Measurements from ENCODE around the gene MUC5AC. TPM values are rescaled to one million over a fixed set of nuclear protein-coding genes. Genes with fewer than 3 reads are reported as not detected.

Gene MUC5AC
- polyA plus RNA-seq, 1 donor (not counting 4 experiments of a cell fraction or from before 2014, with no cell fraction given): not detected

GRCh38 chr11:1222491-1223345, 65.0 kb downstream of the MUC5AC start, which contains the start of gene MUC5B:
Gene MUC5B, plus strand, starts transcription at chr11:1223066. Its CDS starts 58 bp downstream, at chr11:1223124.
- Histone ChIP-seq H2AFZ (ENCODE audit: control insufficient read depth, low read length) (no peak within 1 kb of the TSS), H3K4me3 (ENCODE audit: control insufficient read depth in 2 of 3, extremely low read depth in 1 of 3, insufficient read depth in 2 of 3, low read depth in 1 of 3, low read length in 3 of 3) (no peak within 1 kb of the TSS), H3K27ac (ENCODE audit: control insufficient read depth, insufficient read depth, low read length) (no peak within 1 kb of the TSS), H3K36me3 (ENCODE audit: control insufficient read depth in 2 of 2, extremely low read depth in 1 of 2, insufficient read depth in 2 of 2, low read length in 2 of 2) (no peaks in the 10 kb centered on the region), H3K4me1 (ENCODE audit: control insufficient read depth, extremely low read depth, insufficient read depth, low read length) (no peaks in the 10 kb centered on the region), H3K9ac (ENCODE audit: control insufficient read depth, extremely low read depth, insufficient read depth, low read length) (no peak within 1 kb of the TSS), H3K79me2 (ENCODE audit: control insufficient read depth, insufficient read depth, low read length) (no peaks in the 10 kb centered on the region), H3K9me1 (ENCODE audit: control insufficient read depth, extremely low read depth, insufficient read depth, low read length) (no peaks in the 10 kb centered on the region), H4K20me1 (ENCODE audit: control insufficient read depth, extremely low read depth, insufficient read depth, low read length) (no peaks in the 10 kb centered on the region), H3K4me2 (ENCODE audit: control insufficient read depth, extremely low read depth, insufficient read depth, low read depth, low read length) (no peak within 1 kb of the TSS), H3K27me3 (ENCODE audit: control insufficient read depth, extremely low read depth, insufficient read depth, low read length) (no peaks in the 10 kb centered on the region), H3K9me3 (ENCODE audit: control insufficient read depth, low read depth, low read length) (no peaks in the 10 kb centered on the region)
- no peak for TF ChIP-seq EZH2 (IDR thresholded peaks at IDR 0.05; ENCODE audit: low read length)
- no peak for TF ChIP-seq CTCF (optimal IDR thresholded peaks at IDR 0.05 in 1 of 3, IDR thresholded peaks at IDR 0.05 in 1 of 3, conservative IDR thresholded peaks at IDR 0.05 in 1 of 3; ENCODE audit: extremely low read depth in 1 of 3, insufficient read depth in 2 of 3, low read length in 3 of 3)
- no peak for DNase-seq (ENCODE audit: low read depth, low spot score)
- no peak for FAIRE-seq
- dilution Hi-C loops (cut with MboI; ENCODE audit: extremely low pct_ligation_motif_present, low sequenced_read_pairs): no loop called here

- H3K27me3 ChIP-seq (ENCODE audit: control insufficient read depth, extremely low read depth, insufficient read depth, low read length): no peaks in the 10 kb centered on the region
- no peaks in the 10 kb centered on the region for H3K4me1 ChIP-seq (ENCODE audit: control insufficient read depth, extremely low read depth, insufficient read depth, low read length)
- no peaks in the 10 kb centered on the region for H3K79me2 ChIP-seq (ENCODE audit: control insufficient read depth, insufficient read depth, low read length)
- no peak overlapping the region for H3K9ac ChIP-seq (ENCODE audit: control insufficient read depth, extremely low read depth, insufficient read depth, low read length)
- H3K9me1 ChIP-seq (ENCODE audit: control insufficient read depth, extremely low read depth, insufficient read depth, low read length): no peaks in the 10 kb centered on the region
- no peaks in the 10 kb centered on the region for H3K9me3 ChIP-seq (ENCODE audit: control insufficient read depth, low read depth, low read length)
- no peaks in the 10 kb centered on the region for H3K36me3 ChIP-seq (ENCODE audit: control insufficient read depth in 2 of 2, extremely low read depth in 1 of 2, insufficient read depth in 2 of 2, low read length in 2 of 2)
- H4K20me1 ChIP-seq (ENCODE audit: control insufficient read depth, extremely low read depth, insufficient read depth, low read length): no peaks in the 10 kb centered on the region
- H3K27ac ChIP-seq (ENCODE audit: control insufficient read depth, insufficient read depth, low read length): no peak overlapping the region
- FAIRE-seq: no peak
- no peak overlapping the region for H3K4me3 ChIP-seq (ENCODE audit: control insufficient read depth in 2 of 3, extremely low read depth in 1 of 3, insufficient read depth in 2 of 3, low read depth in 1 of 3, low read length in 3 of 3)
- H2AFZ ChIP-seq (ENCODE audit: control insufficient read depth, low read length): no peak overlapping the region
- TF ChIP-seq CTCF (optimal IDR thresholded peaks at IDR 0.05 in 1 of 3, IDR thresholded peaks at IDR 0.05 in 1 of 3, conservative IDR thresholded peaks at IDR 0.05 in 1 of 3; ENCODE audit: extremely low read depth in 1 of 3, insufficient read depth in 2 of 3, low read length in 3 of 3) (no peak), EZH2 (IDR thresholded peaks at IDR 0.05; ENCODE audit: low read length) (no peak)
- dilution Hi-C loops (cut with MboI; ENCODE audit: extremely low pct_ligation_motif_present, low sequenced_read_pairs): no loop called here
- no peak for DNase-seq (ENCODE audit: low read depth, low spot score)
- no peak overlapping the region for H3K4me2 ChIP-seq (ENCODE audit: control insufficient read depth, extremely low read depth, insufficient read depth, low read depth, low read length)
Measured at GRCh38 chr11:1223346-1224110, 65.8 kb downstream of the MUC5AC start.
